Naive B cell (primary cell): ENCODE results near the gene SMAD1. TPM values are rescaled to one million over a fixed set of nuclear protein-coding genes. Genes with fewer than 3 reads are reported as not detected.

Experiments used
- ATAC-seq, 2 donors: fragments of 150-1000 bp; cut with Tn5 transposase; 2 replicates each; pipeline ENCODE4 v1.10.0; 2021; ENCODE audit warnings: low read depth in 2 of 2, mild to moderate bottlenecking in 2 of 2, moderate library complexity in 2 of 2
- DNase-seq: peaks from one replicate; pipeline ENCODE4 v3.0.0; 2022
- H3K27ac Mint-ChIP-seq, 6 donors: one replicate each; pipeline ENCODE4 v1.8.0; 2020 to 2022; ENCODE audit warnings: mild to moderate bottlenecking in 6 of 6, mixed read lengths in 6 of 6, moderate library complexity in 5 of 6, inconsistent platforms in 2 of 6
- H3K27me3 Mint-ChIP-seq, 3 donors: one replicate each; pipeline ENCODE4 v1.8.0; 2021 to 2022; ENCODE audit warnings: mixed read lengths in 3 of 3, mild to moderate bottlenecking in 1 of 3
- H3K36me3 Mint-ChIP-seq, 2 donors: one replicate each; pipeline ENCODE4 v1.8.0; 2020 to 2022; ENCODE audit warnings: mixed read lengths in 2 of 2, inconsistent platforms in 1 of 2, mild to moderate bottlenecking in 1 of 2
- H3K4me1 Mint-ChIP-seq, 3 donors: one replicate each; pipeline ENCODE4 v1.8.0; 2020 to 2022; ENCODE audit warnings: mixed read lengths in 3 of 3, inconsistent platforms in 1 of 3, mild to moderate bottlenecking in 1 of 3, moderate library complexity in 1 of 3
- H3K4me3 Mint-ChIP-seq, 8 donors: one replicate each; pipeline ENCODE4 v1.8.0; 2020 to 2022; ENCODE audit warnings: mild to moderate bottlenecking in 8 of 8, mixed read lengths in 8 of 8, moderate library complexity in 8 of 8, inconsistent platforms in 2 of 8
- H3K9me3 Mint-ChIP-seq, 7 donors: one replicate each; pipeline ENCODE4 v1.8.0; 2020 to 2022; ENCODE audit warnings: mixed read lengths in 7 of 7, mild to moderate bottlenecking in 5 of 7, inconsistent platforms in 2 of 7, moderate library complexity in 1 of 7
- polyA plus RNA-seq, 6 donors: library from polyadenylated mRNA; unstranded; fragments of 300-500 nt; fragmentation: Illumina TruSeq; gene quantifications; one replicate each; pipeline ENCODE4 v1.2.3, GENCODE V29; 2021; ENCODE audit warnings: low read depth in 6 of 6

SMAD1 gene
- polyA plus RNA-seq, 6 donors from 2014 or later, result 0.30 to 1.6 (median 0.41) TPM; not detected in 3

DNA sequence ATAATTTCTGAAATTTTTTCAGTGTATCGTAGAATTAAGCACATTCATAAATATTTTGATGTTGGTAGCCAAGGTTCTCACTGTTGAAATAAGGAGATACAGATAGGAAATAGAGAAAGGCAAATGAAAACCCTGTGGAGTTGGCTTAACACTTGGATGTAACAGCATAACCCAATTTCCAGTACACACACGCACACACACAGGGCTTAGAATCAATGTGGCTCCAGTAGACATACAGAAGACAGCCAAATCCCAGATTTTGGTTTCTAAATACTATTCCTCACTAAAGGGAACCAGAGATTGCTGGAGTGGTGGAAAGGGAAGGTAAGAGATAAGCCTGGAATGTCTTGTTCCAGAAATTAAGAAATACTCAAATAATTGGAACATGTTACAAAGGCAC lies 54.4 kb downstream of the SMAD1 start:
- peaks cover 0 to 8% (median 0%) of the 10 kb centered on the region in 3 donors for H3K27me3 Mint-ChIP-seq
- H3K9me3 Mint-ChIP-seq, result no peaks in the 10 kb centered on the region
- no peak for DNase-seq
- H3K27ac Mint-ChIP-seq, result no peak overlapping the region
- no peaks in the 10 kb centered on the region for H3K4me1 Mint-ChIP-seq
- ATAC-seq, result no peak
- no peak overlapping the region for H3K4me3 Mint-ChIP-seq
- H3K36me3 Mint-ChIP-seq, result no peaks in the 10 kb centered on the region

DNA sequence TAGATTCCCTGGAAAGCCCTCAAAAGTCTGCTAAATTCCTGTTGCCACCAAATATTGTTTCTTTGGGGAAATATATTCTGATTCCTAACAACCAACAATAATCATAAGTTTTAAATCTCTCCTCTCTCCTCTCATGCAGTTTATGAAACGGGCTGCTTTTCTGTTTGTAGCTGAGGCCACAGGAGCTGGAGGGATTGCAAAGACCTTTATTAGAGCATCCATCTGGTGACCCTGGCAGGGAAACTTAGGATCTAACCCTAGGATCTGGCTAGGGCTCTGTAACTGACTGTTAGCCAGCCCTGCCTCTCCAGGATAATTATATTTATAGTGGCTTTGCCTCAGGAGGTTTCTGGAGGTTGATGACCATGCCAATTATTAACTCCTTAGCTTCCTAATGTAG lies 56.9 kb downstream of the SMAD1 start:
- Mint-ChIP-seq H3K27me3 (peaks cover 0 to 12% (median 0%) of the 10 kb centered on the region in 3 donors), H3K4me1 (no peaks in the 10 kb centered on the region), H3K36me3 (no peaks in the 10 kb centered on the region), H3K27ac (no peak overlapping the region), H3K4me3 (no peak overlapping the region), H3K9me3 (no peaks in the 10 kb centered on the region)
- no peak for DNase-seq
- no peak for ATAC-seq

DNA sequence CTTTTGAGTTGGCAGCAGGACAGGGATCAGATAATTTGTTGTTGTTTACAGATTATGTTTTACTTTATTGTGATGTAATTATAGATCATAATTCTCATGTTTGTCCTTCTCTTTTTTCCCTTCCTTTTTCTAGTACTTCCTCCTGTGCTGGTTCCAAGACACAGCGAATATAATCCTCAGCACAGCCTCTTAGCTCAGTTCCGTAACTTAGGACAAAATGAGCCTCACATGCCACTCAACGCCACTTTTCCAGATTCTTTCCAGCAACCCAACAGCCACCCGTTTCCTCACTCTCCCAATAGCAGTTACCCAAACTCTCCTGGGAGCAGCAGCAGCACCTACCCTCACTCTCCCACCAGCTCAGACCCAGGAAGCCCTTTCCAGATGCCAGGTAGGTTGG lies 58.0 kb downstream of the SMAD1 start:
- Mint-ChIP-seq H3K4me3 (no peak overlapping the region), H3K4me1 (no peaks in the 10 kb centered on the region), H3K27me3 (peaks cover 0 to 12% (median 0%) of the 10 kb centered on the region in 3 donors), H3K9me3 (no peaks in the 10 kb centered on the region), H3K36me3 (no peaks in the 10 kb centered on the region), H3K27ac (no peak overlapping the region)
- DNase-seq (no peak), ATAC-seq (no peak)

DNA sequence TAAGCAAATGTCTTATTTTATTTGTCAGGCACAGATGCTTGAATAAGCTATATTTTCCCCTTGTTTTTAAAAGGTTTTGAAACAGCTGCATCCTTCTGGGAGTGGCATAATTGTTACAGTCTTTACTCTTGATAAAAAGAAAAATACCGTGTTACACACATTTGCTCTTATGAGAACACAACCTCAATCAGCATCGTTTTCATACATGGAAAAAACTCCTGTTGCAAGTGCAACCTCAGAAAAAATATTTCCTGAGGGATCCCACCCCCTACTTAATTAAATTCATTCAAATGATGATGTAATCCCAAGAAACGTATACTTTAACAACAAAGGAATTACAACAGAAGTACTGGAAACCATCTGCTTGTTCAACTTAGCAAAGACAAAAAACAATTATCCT lies 58.6 kb downstream of the SMAD1 start:
- Mint-ChIP-seq H3K4me3 (no peak overlapping the region), H3K36me3 (no peaks in the 10 kb centered on the region), H3K4me1 (no peaks in the 10 kb centered on the region), H3K9me3 (no peaks in the 10 kb centered on the region), H3K27me3 (peaks cover 0 to 12% (median 0%) of the 10 kb centered on the region in 3 donors), H3K27ac (peak overlapping the region in 2 of 6 donors; percentile 17 to 24)
- ATAC-seq (no peak), DNase-seq (no peak)

DNA sequence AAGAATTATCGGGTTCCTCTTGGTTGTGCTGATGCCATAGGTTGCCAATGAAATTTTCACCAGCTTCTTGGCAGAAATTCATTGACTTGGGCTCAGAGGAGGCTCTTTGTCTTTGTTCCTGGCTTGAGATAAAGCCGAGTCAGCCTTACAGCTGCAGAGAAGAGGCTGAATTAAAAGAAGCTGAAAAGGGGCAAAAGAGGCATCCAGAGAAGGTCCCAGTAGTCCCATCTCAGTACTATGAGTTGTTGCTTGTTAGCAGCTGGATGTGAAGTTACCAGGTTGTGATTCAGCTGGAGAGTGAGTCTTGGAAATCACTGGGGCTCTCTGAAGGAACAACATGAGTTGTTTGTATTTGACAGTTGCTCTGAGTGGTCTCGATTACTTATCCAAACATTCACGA lies 59.7 kb downstream of the SMAD1 start:
- no peak overlapping the region for H3K4me3 Mint-ChIP-seq
- no peak for DNase-seq
- no peak overlapping the region for H3K27ac Mint-ChIP-seq
- H3K9me3 Mint-ChIP-seq, result no peaks in the 10 kb centered on the region
- H3K4me1 Mint-ChIP-seq, result no peaks in the 10 kb centered on the region
- ATAC-seq, result no peak
- no peaks in the 10 kb centered on the region for H3K36me3 Mint-ChIP-seq
- peaks cover 0 to 8% (median 0%) of the 10 kb centered on the region in 3 donors for H3K27me3 Mint-ChIP-seq

DNA sequence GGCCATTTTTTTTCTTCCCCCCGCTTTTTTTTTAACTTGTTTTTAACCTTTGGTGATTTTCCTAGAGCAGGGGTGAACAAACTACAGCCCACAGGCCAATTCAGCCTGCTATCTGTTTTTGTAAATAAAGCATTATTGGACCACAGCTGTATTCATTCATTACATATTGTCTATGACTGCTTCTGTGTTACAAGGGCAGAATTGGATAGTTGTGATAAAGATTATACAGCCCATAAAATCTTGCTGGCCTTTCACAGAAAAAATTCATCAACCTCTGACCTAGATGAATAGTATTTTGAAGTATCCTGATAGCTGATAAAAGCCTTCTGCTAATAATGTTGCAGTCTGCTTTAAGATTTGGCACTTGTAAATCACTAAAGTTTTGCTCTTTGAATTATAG lies 63.4 kb downstream of the SMAD1 start:
- Mint-ChIP-seq H3K9me3 (no peaks in the 10 kb centered on the region), H3K27ac (no peak overlapping the region), H3K36me3 (no peaks in the 10 kb centered on the region), H3K27me3 (peaks cover 0 to 4% (median 0%) of the 10 kb centered on the region in 3 donors), H3K4me3 (no peak overlapping the region), H3K4me1 (no peaks in the 10 kb centered on the region)
- DNase-seq (no peak), ATAC-seq (no peak)

DNA sequence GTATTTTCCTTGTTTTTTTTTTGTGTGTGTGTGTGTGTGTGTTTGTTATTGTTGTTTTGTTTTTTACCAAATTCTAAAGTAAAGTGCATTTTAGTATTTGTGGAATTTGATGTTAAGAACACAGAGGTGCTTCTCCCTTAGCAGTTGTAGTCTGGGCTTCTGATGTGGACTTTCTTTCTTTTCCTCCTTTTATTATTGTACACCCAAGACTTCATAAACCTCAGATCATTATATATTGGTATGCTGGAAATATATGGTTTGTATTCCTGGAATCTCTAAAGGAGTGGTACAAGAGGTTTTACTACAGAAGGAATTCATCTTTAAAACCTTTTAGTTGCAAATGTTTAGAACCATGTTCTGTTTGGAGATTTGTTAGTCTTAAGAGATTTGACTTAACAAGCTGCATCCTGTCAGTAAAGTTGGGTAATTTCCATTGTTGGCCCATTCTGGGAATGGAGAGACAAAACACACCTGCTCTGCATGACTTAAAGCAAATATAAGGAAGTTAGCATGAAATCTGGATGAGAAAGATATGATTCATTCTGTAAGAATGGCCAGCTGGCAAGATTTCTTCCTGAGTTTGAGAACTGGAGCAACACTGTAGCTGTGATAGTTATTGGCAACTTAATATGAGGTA lies 64.0 kb downstream of the SMAD1 start:
- DNase-seq, result no peak
- no peak for ATAC-seq
- Mint-ChIP-seq H3K36me3 (no peaks in the 10 kb centered on the region), H3K4me1 (no peaks in the 10 kb centered on the region), H3K4me3 (no peak overlapping the region), H3K27me3 (peaks cover 0 to 4% (median 0%) of the 10 kb centered on the region in 3 donors), H3K27ac (no peak overlapping the region), H3K9me3 (no peaks in the 10 kb centered on the region)

DNA sequence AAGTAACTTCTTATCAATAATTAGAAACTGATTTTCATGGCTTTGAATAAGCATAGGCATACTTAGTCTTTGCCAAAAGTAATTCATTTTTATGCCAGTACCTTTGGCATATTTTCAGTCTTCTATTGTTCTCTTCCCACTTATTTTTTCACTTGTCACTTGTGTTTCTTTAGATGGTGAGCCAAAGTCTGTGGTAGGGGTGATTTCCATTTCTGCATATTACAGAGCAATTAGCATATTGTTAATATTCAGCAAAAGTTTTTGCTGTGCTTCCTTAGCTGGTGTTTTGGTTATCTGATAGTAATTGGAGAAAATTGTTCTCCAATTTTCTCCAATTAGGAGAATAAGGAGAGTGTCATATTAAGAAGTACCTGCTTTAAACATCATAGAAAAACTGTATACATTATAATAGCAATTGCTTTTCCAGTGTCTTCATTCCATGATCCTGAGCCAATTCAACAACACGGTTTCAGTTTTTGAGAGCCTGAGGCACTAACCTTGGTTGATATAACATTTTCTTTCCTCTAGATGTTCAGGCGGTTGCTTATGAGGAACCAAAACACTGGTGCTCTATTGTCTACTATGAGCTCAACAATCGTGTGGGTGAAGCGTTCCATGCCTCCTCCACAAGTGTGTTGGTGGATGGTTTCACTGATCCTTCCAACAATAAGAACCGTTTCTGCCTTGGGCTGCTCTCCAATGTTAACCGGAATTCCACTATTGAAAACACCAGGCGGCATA lies 64.7 kb downstream of the SMAD1 start:
- Mint-ChIP-seq H3K4me1 (no peaks in the 10 kb centered on the region), H3K36me3 (no peaks in the 10 kb centered on the region), H3K4me3 (no peak overlapping the region), H3K27me3 (peaks cover 0 to 4% (median 0%) of the 10 kb centered on the region in 3 donors), H3K27ac (no peak overlapping the region), H3K9me3 (no peaks in the 10 kb centered on the region)
- ATAC-seq (no peak), DNase-seq (no peak)

DNA sequence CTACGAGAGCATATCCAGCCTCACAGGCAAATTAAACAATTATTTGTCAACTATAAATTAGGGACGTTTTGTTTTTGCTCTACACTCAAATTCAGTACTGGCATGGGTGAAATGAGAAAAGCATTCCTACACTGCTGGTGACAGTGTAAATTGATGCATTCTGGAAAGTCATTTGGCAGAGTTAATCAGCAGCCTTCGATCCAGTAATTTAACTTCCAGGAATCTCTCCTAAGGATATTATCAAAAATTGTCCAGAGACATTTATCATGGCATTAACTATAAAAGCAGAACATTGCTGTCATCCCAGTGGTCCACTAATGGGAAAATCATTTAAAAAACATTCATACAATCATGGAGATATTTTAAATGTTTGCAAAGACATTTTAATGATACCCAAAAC lies 70.0 kb downstream of the SMAD1 start:
- Mint-ChIP-seq H3K36me3 (no peaks in the 10 kb centered on the region), H3K27me3 (no peaks in the 10 kb centered on the region), H3K27ac (no peak overlapping the region), H3K4me1 (peaks cover 7 to 10% (median 7%) of the 10 kb centered on the region in 3 donors), H3K9me3 (no peaks in the 10 kb centered on the region), H3K4me3 (no peak overlapping the region)
- DNase-seq, result no peak
- no peak for ATAC-seq

DNA sequence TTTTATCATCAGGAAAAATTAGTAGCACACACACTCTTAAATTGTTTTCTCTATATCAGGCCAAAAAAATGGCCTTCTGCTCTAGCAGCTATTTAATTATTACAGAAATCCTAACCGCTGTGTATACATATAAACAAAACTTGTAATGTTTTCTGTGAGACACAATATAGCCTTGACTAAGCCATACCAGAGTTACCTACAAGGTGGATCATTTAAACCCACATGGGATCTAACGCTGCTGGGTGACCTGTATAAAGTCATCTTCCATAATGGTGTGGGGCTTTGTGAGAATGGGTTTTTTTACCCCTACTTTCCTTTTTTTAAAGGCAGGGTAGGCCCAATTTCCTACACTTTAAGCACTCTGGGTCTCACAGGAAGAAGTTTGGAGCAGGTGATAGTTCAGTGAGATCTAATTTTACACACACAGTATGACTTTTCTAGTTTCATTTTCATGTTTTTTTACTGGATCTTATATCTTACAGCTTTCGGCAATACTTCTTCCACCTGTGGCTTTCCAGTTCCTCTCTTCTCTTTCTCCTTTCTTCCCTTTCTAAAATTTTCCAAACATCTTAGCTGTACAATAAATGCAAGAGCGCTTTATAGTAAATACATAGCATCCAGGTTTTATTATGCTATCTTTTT lies 70.6 kb downstream of the SMAD1 start:
- peak overlapping the region in 2 of 8 donors; percentile 38 to 68 for H3K4me3 Mint-ChIP-seq
- H3K4me1 Mint-ChIP-seq, result peaks cover 7 to 10% (median 7%) of the 10 kb centered on the region in 3 donors

DNA sequence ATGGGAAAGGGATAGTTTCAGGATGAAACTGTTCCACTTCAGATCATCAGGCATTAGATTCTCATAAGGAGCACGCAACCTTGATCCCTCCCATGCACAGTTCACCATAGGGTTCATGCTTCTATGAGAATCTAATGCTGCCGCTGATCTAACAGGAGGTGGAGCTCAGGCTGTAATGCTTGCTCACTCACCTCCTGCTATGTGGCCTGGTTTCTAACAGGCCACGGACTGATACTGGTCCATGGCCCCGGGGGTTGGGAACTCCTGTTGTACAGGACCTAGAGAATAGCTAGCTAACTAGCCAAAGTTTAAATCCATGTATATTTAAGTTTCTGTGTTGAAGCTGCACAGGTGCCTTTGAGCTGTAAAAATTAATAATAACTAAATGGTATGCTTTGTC lies 71.7 kb downstream of the SMAD1 start:
- H3K27ac Mint-ChIP-seq, result no peak overlapping the region
- no peaks in the 10 kb centered on the region for H3K9me3 Mint-ChIP-seq
- H3K4me3 Mint-ChIP-seq, result no peak overlapping the region
- DNase-seq (no peak), ATAC-seq (no peak)
- H3K27me3 Mint-ChIP-seq, result no peaks in the 10 kb centered on the region
- H3K36me3 Mint-ChIP-seq, result no peaks in the 10 kb centered on the region
- peaks cover 7 to 10% (median 7%) of the 10 kb centered on the region in 3 donors for H3K4me1 Mint-ChIP-seq

More for the DNA sequence above, 70.6 kb downstream of the SMAD1 start:
- DNase-seq, result no peak
- Mint-ChIP-seq H3K36me3 (no peaks in the 10 kb centered on the region), H3K9me3 (no peaks in the 10 kb centered on the region), H3K27me3 (no peaks in the 10 kb centered on the region), H3K27ac (peak overlapping the region in 2 of 6 donors; percentile 29 to 86)
- no peak for ATAC-seq

DNA sequence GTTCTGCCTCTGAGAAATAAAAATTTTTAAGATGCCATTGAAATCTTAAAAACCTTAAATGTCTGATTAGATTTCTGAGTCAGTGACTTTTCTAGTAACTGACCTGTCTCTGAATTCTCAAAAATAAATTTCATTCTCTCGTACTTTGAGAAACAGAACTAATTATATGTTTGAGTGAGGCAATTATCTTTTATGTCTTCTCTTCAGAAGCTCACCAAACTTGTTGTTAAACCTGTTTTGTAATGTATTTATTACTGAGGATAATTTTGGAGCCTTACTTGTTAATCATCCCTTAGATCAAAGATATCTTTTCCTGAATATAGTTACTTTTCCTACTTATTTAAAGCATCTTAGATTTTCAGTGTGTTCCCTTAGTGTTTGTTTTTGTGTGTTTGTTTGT lies 73.0 kb downstream of the SMAD1 start:
- H3K27ac Mint-ChIP-seq, result no peak overlapping the region
- peaks cover 7 to 10% (median 7%) of the 10 kb centered on the region in 3 donors for H3K4me1 Mint-ChIP-seq
- H3K4me3 Mint-ChIP-seq, result no peak overlapping the region
- no peak for ATAC-seq
- no peaks in the 10 kb centered on the region for H3K36me3 Mint-ChIP-seq
- H3K27me3 Mint-ChIP-seq, result no peaks in the 10 kb centered on the region
- no peak for DNase-seq
- no peaks in the 10 kb centered on the region for H3K9me3 Mint-ChIP-seq

DNA sequence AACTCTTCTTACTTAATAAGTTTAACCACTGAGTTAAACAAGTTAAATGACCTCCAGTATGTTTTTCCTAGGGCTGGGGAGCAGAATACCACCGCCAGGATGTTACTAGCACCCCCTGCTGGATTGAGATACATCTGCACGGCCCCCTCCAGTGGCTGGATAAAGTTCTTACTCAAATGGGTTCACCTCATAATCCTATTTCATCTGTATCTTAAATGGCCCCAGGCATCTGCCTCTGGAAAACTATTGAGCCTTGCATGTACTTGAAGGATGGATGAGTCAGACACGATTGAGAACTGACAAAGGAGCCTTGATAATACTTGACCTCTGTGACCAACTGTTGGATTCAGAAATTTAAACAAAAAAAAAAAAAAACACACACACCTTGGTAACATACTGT lies 76.1 kb downstream of the SMAD1 start:
- peaks cover under 1 to 3% (median 3%) of the 10 kb centered on the region in 3 donors for H3K4me1 Mint-ChIP-seq
- H3K4me3 Mint-ChIP-seq, result no peak overlapping the region
- H3K9me3 Mint-ChIP-seq, result no peaks in the 10 kb centered on the region
- H3K27me3 Mint-ChIP-seq, result peaks cover 0 to 9% (median 0%) of the 10 kb centered on the region in 3 donors
- ATAC-seq (peak; percentile 56 to 78), DNase-seq (peak; percentile 44)
- H3K27ac Mint-ChIP-seq, result no peak overlapping the region
- H3K36me3 Mint-ChIP-seq, result no peaks in the 10 kb centered on the region
